Measurements from ENCODE around the gene SFXN3.

- TF ChIP-seq CTCF (IDR thresholded peaks at IDR 0.05 in 2 of 3, conservative IDR thresholded peaks at IDR 0.05 in 1 of 3; ENCODE audit: control insufficient read depth in 2 of 3, extremely low read depth in 1 of 3, insufficient read depth in 1 of 3, low read depth in 3 of 3, low read length in 3 of 3), result no peak
- TF ChIP-seq NFYB (IDR thresholded peaks at IDR 0.05; ENCODE audit: insufficient read depth, low read depth, low read length), result no peak
- no peak for TF ChIP-seq SREBF2 (IDR thresholded peaks at IDR 0.05; ENCODE audit: low read length)
- TF ChIP-seq SMAD1 (IDR thresholded peaks at IDR 0.05; ENCODE audit: low read depth, partially characterized antibody), result no peak
- no peak for TF ChIP-seq EZH2 (IDR thresholded peaks at IDR 0.05; ENCODE audit: borderline replicate concordance, control insufficient read depth, low read depth, low read length)
- no peak for TF ChIP-seq KDM1A (IDR thresholded peaks at IDR 0.05; ENCODE audit: borderline replicate concordance)
- no peak for TF ChIP-seq ZZZ3 (IDR thresholded peaks at IDR 0.05; ENCODE audit: control insufficient read depth, insufficient read length, low read depth)
- TF ChIP-seq ZNF622 (IDR thresholded peaks at IDR 0.05), result no peak
- no peak for TF ChIP-seq USF2 (IDR thresholded peaks at IDR 0.05; ENCODE audit: borderline replicate concordance, low read depth, low read length)
- TF ChIP-seq JUND (IDR thresholded peaks at IDR 0.05; ENCODE audit: low read depth, low read length), result no peak
- no peak for TF ChIP-seq CBX5 (IDR thresholded peaks at IDR 0.05; ENCODE audit: low read depth)
- TF ChIP-seq TCF3 (IDR thresholded peaks at IDR 0.05; ENCODE audit: borderline replicate concordance, insufficient read depth, low read depth, low read length), result no peak
Observed at GRCh38 chr10:101079874-101080273, 48.8 kb downstream of the SFXN3 start.
